HL-60 (cell line): Measurements from ENCODE around the gene TSPAN8.
"Not testable (repeated sequence)": the region's sequence is repeated elsewhere in the genome, so short reads cannot be mapped to it uniquely, and the experiment has no call there.

ENCODE experiments used
- DNase-seq, 2 experiments: peaks; one replicate each; pipeline ENCODE4 v3.0.0-alpha.2; 2010 to 2020; ENCODE audit warnings: low read depth in 1 of 2, low spot score in 1 of 2
- H3K27ac ChIP-seq: fragments of 250-450 bp; sonication (Bioruptor Pico); replicated peaks from 2 replicates; pipeline ENCODE4 v1.5.1; 2020; ENCODE audit warnings: mild to moderate bottlenecking, moderate library complexity
- H3K27me3 ChIP-seq: fragments of 250-450 bp; sonication (Bioruptor Pico); 2 replicates; pipeline ENCODE4 v1.5.1; 2021; ENCODE audit warnings: mild to moderate bottlenecking, moderate library complexity; ENCODE audit not compliant: insufficient read depth, poor library complexity, severe bottlenecking
- H3K4me3 ChIP-seq: replicated peaks from 2 replicates; pipeline ENCODE4 v1.5.1; 2011; ENCODE audit warnings: mild to moderate bottlenecking, control low read depth, low read length; ENCODE audit not compliant: insufficient read depth
- CTCF ChIP-seq: IDR thresholded peaks from one replicate; pipeline ENCODE4 v1.5.1; 2011; ENCODE audit warnings: low read length, control low read depth, inconsistent platforms; ENCODE audit not compliant: insufficient read depth
- GABPA ChIP-seq: IDR thresholded peaks from 2 replicates; pipeline ENCODE4 v1.6.1; 2012; ENCODE audit warnings: low read depth
- POLR2AphosphoS5 ChIP-seq: IDR thresholded peaks from 2 replicates; pipeline ENCODE4 v1.6.1; 2012; ENCODE audit warnings: low read depth
- REST ChIP-seq: IDR thresholded peaks from 2 replicates; pipeline ENCODE4 v1.6.1; 2012; ENCODE audit warnings: low read depth; ENCODE audit not compliant: insufficient replicate concordance
- SPI1 ChIP-seq: IDR thresholded peaks from 2 replicates; pipeline ENCODE4 v1.6.1; 2012; ENCODE audit warnings: low read depth, mild to moderate bottlenecking, borderline replicate concordance

TSPAN8 gene

GRCh38 chr12:71125949-71126348 lies 31.9 kb downstream of the TSPAN8 start:
- Histone ChIP-seq H3K27me3 (no peaks in the 10 kb centered on the region), H3K4me3 (no peak overlapping the region), H3K27ac (no peak overlapping the region)
- no peak for DNase-seq
- TF ChIP-seq CTCF = no peak
- no peak for TF ChIP-seq REST
- TF ChIP-seq SPI1 = no peak
- no peak for TF ChIP-seq POLR2AphosphoS5
- no peak for TF ChIP-seq GABPA

- TF ChIP-seq SPI1 = no peak
- TF ChIP-seq GABPA = no peak
- TF ChIP-seq CTCF = no peak
- no peak for TF ChIP-seq REST
- Histone ChIP-seq H3K4me3 (no peak overlapping the region), H3K27me3 (no peaks in the 10 kb centered on the region), H3K27ac (no peak overlapping the region)
- no peak for DNase-seq
These were observed 32.3 kb downstream of the TSPAN8 start for GRCh38 chr12:71125515-71125914.

- Histone ChIP-seq H3K4me3 (no peak overlapping the region), H3K27me3 (no peaks in the 10 kb centered on the region), H3K27ac (no peak overlapping the region)
- TF ChIP-seq REST (no peak), GABPA (no peak), POLR2AphosphoS5 (no peak), CTCF (no peak), SPI1 (no peak)
- no peak for DNase-seq
These were observed 32.9 kb downstream of the TSPAN8 start for GRCh38 chr12:71124835-71125460.

GRCh38 chr12:71113148-71113547 lies 44.7 kb downstream of the TSPAN8 start:
- not testable (repeated sequence) for H3K4me3 ChIP-seq, DNase-seq, H3K27me3 ChIP-seq, H3K27ac ChIP-seq
